Muscle layer of duodenum (tissue), 2 donors: ENCODE results near the gene MTA3.

Experiments
- H3K27ac ChIP-seq: one replicate; pipeline ENCODE4 v1.7.0; 2013; ENCODE audit warnings: mild to moderate bottlenecking, low read length
- H3K27me3 ChIP-seq: one replicate; pipeline ENCODE4 v1.7.0; 2013; ENCODE audit warnings: low read depth, mild to moderate bottlenecking, control low read depth, low read length
- H3K36me3 ChIP-seq, 2 donors: one replicate each; pipeline ENCODE4 v1.7.0; 2013; ENCODE audit warnings: low read length in 2 of 2, control low read depth in 1 of 2, mild to moderate bottlenecking in 1 of 2; ENCODE audit not compliant: insufficient read depth in 2 of 2, control insufficient read depth in 1 of 2
- H3K4me1 ChIP-seq, 2 donors: one replicate each; pipeline ENCODE4 v1.7.0; 2013; ENCODE audit warnings: low read length in 2 of 2, mild to moderate bottlenecking in 2 of 2, control low read depth in 1 of 2, moderate library complexity in 1 of 2; ENCODE audit not compliant: insufficient read depth in 2 of 2, control insufficient read depth in 1 of 2
- H3K4me3 ChIP-seq, 2 donors: one replicate each; pipeline ENCODE4 v1.7.0; 2013; ENCODE audit warnings: low read length in 2 of 2, low read depth in 1 of 2, mild to moderate bottlenecking in 1 of 2
- H3K9me3 ChIP-seq, 2 donors: one replicate each; pipeline ENCODE4 v1.7.0; 2013; ENCODE audit warnings: low read length in 2 of 2, control low read depth in 1 of 2, mild to moderate bottlenecking in 1 of 2; ENCODE audit not compliant: control insufficient read depth in 1 of 2
- donor health status: healthy.

Gene MTA3

DNA sequence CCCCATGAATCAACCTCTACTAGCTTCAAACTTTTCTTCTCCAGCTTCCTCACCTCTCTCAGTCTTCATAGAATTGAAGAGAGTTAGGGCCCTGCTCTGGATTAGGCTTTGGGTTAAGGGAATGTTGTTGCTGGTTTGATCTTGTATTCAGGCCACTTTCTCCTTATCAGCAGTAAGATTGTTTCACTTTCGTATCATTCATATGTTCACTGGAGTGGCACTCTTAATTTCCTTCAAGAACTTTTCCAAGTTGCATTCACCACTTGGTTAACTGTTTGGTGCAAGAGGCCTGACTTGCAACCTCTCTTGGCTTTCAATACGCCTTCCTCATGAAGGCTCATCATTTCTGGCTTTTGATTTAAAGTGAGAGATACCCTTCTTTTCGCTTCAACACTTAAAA is 172.7 kb downstream of the MTA3 start:
- no peaks in the 10 kb centered on the region for H3K4me1 ChIP-seq
- H3K9me3 ChIP-seq: no peaks in the 10 kb centered on the region
- no peak overlapping the region for H3K27ac ChIP-seq
- H3K36me3 ChIP-seq: peaks cover 6 to 21% of the 10 kb centered on the region in 2 donors
- H3K4me3 ChIP-seq: no peak overlapping the region
- H3K27me3 ChIP-seq: no peaks in the 10 kb centered on the region

DNA sequence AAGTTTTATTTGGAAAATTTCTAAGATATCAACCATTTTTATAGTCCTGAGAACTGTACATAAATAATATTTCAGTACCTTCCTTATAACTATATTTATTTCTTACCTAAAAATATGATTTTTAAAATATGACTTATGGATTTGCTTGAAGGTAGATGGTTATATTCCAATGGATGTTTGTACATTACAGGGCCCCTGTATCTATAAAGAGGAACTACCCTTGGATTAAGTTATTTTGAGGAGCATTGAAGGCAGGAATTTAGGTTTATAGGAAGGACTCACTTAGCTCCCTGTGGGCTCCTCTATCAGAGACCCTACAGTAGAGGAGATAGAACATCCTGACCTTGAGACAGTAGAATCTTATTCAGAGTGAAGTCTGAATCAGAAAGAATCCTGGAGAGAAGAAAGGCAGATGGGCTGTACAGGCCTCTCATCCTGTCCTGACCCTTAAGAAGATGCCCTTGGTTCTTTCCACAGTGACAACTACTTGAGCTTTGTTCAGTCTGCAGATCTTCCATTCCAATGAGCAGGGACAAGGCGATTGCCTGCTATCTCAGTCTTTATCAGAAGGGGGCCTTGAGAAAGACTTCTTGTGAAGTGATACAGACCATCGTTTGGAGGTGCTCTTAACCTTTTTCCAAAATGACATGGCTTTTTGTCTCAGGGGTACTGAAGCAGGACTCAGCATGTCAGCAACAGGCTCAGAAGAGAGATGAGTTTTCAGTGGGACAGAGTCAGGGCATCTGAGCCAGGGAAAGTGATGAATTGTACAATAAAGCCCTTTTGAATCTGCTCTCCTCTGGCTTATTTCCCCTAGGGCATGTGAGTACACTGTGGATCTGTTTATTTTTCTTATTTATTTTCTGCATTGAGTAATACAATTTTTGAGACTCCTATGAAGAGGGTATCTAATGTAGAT is 174.6 kb downstream of the MTA3 start:
- Histone ChIP-seq H3K4me1 (no peaks in the 10 kb centered on the region), H3K4me3 (no peak overlapping the region), H3K27ac (no peak overlapping the region), H3K9me3 (no peaks in the 10 kb centered on the region), H3K27me3 (no peaks in the 10 kb centered on the region), H3K36me3 (peaks cover 0 to 12% of the 10 kb centered on the region in 2 donors)

DNA sequence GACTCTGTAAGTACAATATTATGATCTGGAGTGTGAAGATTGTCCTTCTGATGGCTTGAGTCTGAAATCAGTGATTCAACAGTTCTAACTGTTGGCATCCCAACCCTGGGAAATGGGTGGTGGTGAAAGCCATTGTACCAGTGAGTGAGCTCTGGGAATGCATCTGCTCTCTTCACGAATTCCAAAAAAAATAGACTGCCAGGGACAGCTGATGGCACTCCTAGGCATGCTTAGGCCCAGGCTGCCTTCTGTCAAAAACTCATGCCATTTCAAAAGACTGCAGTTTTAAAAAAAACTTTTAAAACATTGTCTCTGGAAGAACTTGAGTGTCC is 175.2 kb downstream of the MTA3 start:
- no peaks in the 10 kb centered on the region for H3K27me3 ChIP-seq
- no peak overlapping the region for H3K4me3 ChIP-seq
- peaks cover 0 to 11% of the 10 kb centered on the region in 2 donors for H3K36me3 ChIP-seq
- H3K27ac ChIP-seq: no peak overlapping the region
- no peaks in the 10 kb centered on the region for H3K4me1 ChIP-seq
- H3K9me3 ChIP-seq: no peaks in the 10 kb centered on the region

DNA sequence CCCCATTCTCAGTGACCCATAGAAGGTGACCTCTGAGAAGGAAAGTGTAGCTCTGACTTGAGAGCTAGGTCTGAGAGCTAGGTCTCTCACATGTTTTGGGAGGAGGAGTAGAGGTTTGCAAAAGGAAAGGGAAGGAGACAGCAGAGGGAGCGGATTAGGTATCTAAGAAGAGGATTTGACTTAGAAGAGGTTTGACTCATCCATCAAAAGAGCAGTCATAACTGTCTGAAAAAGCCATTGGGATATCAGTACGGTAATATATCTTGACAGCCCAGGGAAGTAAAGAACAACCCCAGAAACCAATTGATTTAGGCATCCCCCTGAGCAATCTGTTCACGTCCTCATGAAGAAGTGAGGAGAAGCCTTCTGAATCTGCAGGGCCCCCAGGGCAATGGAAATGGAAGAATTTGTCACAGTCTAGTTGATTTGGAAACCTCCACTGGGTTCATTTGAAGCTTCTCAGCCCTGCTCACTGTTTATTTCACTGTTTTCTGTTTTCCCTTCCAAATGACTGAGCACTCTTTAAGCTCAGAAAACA is 176.2 kb downstream of the MTA3 start:
- Histone ChIP-seq H3K27ac (no peak overlapping the region), H3K4me1 (no peaks in the 10 kb centered on the region), H3K9me3 (no peaks in the 10 kb centered on the region), H3K27me3 (no peaks in the 10 kb centered on the region), H3K4me3 (no peak overlapping the region), H3K36me3 (peaks cover 3 to 11% of the 10 kb centered on the region in 2 donors)

DNA sequence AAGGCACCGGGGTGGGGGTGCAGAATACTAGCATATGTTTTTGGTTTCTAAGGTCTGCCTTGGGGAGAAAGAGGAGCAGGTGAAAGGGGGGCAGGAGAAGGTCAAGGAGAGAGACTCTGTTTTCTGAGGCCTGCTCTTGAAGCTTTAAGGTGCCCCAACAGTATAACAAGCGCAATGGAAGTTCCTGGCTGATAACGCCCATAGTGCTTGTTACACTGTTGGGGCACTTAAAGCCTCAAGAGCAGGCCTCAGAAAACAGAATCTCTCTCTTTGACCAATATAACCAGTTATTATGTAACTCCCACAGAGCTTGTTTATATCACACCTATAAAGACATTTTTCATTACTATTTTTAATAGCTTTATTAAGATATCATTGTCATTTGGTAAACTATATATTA is 179.0 kb downstream of the MTA3 start:
- no peak overlapping the region for H3K27ac ChIP-seq
- peaks cover 0 to 10% of the 10 kb centered on the region in 2 donors for H3K4me1 ChIP-seq
- H3K27me3 ChIP-seq: no peaks in the 10 kb centered on the region
- H3K9me3 ChIP-seq: no peaks in the 10 kb centered on the region
- H3K4me3 ChIP-seq: no peak overlapping the region
- H3K36me3 ChIP-seq: peaks cover 3 to 11% of the 10 kb centered on the region in 2 donors

DNA sequence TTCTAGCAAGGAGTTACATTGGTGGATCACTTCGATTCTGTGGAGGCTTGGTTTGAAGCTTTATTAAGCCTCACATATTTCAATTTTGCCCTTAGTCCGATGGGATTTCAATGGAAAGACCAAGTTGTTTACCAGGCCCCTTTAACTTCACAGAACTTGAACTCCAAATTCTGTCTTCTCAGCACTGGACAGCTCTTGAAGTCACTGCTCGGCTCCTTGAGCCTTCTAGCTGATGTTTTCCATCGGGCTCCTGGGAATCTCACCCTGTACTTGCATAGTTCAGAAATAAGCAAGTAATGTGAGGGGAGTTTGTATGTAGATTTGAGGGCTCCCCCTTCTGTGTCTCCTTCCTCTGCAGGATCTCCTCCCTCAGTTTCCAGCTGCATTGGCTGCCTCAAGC is 180.4 kb downstream of the MTA3 start:
- Histone ChIP-seq H3K36me3 (peaks cover 7 to 10% of the 10 kb centered on the region in 2 donors), H3K4me1 (peaks cover 0 to 10% of the 10 kb centered on the region in 2 donors), H3K4me3 (no peak overlapping the region), H3K27ac (no peak overlapping the region), H3K9me3 (no peaks in the 10 kb centered on the region), H3K27me3 (no peaks in the 10 kb centered on the region)

DNA sequence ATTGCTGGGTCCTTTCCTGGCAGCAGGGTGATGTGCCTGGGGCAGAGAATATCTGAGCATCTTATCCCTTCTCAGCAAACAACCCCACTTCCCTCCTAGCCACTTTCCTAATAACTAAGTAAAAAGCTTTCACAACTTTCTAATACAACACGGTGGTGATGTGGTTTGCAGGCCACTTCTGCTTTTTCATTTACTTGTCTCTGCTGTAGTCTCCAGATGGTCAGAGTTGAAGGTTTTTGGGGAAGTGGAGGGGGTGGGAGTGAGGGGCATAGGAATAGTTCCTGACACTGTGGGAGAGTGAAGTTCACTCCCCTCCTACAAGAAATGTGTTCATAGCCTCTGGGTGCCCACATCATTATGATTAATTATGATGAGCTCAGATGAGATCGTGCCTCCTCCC is 183.9 kb downstream of the MTA3 start:
- Histone ChIP-seq H3K4me1 (peaks cover 0 to 10% of the 10 kb centered on the region in 2 donors), H3K9me3 (no peaks in the 10 kb centered on the region), H3K36me3 (peaks cover 8 to 10% of the 10 kb centered on the region in 2 donors), H3K27ac (no peak overlapping the region), H3K4me3 (no peak overlapping the region), H3K27me3 (no peaks in the 10 kb centered on the region)

DNA sequence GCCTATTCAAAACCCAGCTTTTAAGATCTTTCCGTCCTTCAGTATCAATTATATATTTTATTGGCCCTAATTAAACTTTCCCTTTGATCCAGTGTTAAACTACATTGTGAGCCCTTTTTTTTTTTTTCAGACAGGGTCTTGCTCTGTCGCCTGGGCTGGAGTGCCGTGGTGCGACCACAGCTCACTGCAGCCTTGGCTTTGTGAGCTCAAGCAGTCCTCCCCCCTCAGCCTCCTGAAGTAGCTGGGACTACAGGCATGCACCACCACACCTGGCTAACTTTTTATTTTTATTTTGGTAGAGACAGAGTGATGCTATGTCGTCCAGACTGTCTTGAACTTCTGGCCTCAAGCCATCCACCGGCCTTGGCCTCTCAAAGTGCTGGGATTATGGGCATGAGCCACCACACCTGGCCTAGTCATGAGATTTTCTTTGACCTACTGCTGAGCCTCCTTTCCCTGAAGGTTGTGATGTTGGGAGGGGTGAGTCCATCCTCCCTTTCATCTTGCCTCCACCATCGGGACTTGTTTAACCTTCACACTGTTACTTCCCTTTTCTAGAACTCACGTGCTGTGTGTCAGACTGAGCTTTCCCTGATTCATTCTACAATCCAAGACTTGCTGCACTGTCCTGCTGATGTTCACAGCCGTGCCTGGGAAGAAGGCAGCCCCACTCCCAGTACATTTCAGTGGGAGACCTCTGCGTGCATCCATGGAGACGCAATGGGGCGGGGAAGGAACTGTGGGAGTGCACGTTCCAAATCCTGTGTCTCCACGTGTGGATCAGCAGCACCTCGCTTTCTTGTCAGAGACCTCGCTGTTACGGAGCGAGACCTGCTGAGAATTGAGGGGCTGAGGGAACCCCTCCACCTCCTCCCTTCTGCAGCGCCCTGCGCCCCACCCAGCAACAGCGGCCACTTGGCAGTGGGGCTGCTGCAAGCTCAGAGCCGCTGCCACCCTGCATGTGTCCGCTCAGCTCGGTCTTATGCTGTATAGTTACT is 184.7 kb downstream of the MTA3 start:
- peaks cover 8% of the 10 kb centered on the region in 2 donors for H3K36me3 ChIP-seq
- H3K27me3 ChIP-seq: no peaks in the 10 kb centered on the region
- no peak overlapping the region for H3K4me3 ChIP-seq
- peaks cover 0 to 10% of the 10 kb centered on the region in 2 donors for H3K4me1 ChIP-seq
- no peaks in the 10 kb centered on the region for H3K9me3 ChIP-seq
- no peak overlapping the region for H3K27ac ChIP-seq

DNA sequence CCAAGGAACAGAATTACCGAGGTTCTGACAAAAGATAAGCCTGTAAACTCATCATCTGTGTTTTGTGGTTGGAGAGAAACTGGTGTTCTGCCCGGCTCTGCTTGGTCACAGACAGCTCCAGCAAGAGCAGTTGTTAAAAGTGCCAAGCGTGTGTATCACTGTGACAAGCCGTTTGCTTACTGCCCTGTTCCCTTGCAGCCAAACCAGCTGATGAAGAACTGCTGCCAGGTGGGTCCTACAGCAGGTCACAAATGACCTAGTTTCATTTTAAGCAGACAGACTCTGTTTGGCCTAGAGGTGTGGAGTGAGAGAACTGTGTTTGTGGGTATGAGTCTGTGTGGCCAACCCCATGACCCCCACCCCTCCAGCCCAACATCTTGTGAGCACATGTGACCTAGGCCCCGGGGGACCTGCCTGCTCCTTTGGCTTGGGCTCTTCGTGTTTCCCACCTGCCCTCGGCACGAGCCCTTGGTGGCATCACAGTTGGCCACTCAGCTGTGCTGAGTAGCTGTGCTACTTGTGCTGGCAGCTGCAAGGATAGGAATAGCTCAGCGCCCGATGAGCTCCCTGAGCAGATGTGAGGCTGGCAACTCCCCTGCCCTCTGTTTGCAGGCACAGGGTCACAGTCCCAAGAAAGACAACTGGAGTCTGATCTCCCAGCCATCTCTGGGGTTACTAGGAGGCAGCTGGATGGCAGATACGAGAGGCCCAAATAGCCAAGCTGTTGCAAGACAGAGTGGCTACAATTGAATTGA is 185.8 kb downstream of the MTA3 start:
- Histone ChIP-seq H3K4me1 (peaks cover 0 to 10% of the 10 kb centered on the region in 2 donors), H3K36me3 (peaks cover 4 to 8% of the 10 kb centered on the region in 2 donors), H3K27me3 (no peaks in the 10 kb centered on the region), H3K9me3 (no peaks in the 10 kb centered on the region), H3K27ac (no peak overlapping the region), H3K4me3 (no peak overlapping the region)

DNA sequence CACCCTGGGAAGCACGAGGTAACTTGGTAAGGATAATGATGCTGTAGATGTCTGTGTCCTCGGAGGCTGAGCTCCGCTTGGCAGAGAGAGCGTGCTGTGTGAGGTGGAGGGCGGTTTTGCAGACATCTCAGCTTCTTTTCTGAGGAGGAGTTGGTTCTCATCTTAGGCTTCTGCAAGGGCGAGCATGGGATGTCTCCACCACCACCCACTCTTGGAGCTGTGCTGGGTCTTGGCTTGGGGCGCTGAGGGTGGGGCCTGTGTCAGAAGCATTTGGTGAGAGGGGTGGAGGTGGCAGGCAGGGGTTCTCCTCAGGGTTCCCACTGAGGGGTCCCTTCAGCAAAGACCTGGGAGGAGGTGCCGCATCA is 186.3 kb downstream of the MTA3 start:
- H3K27me3 ChIP-seq: no peaks in the 10 kb centered on the region
- H3K36me3 ChIP-seq: peaks cover 4 to 8% of the 10 kb centered on the region in 2 donors
- H3K4me3 ChIP-seq: no peak overlapping the region
- no peak overlapping the region for H3K27ac ChIP-seq
- H3K4me1 ChIP-seq: peaks cover 0 to 10% of the 10 kb centered on the region in 2 donors
- no peaks in the 10 kb centered on the region for H3K9me3 ChIP-seq
